Measurements from ENCODE around the gene SRD5A1.
"Not testable (repeated sequence)": the region's sequence is repeated elsewhere in the genome, so short reads cannot be mapped to it uniquely, and the experiment has no call there.

Gene SRD5A1

GRCh38 chr5:6644794-6645241 lies 11.6 kb downstream of the SRD5A1 start:
- no peak for DNase-seq (ENCODE audit: low read depth)

- DNase-seq (ENCODE audit: low read depth) = not testable (repeated sequence)
Measured at GRCh38 chr5:6645571-6646362, 12.5 kb downstream of the SRD5A1 start.

- DNase-seq (ENCODE audit: low read depth) = no peak
Measured at GRCh38 chr5:6649186-6649585, 15.9 kb downstream of the SRD5A1 start.

- DNase-seq (ENCODE audit: low read depth) = no peak
Measured at GRCh38 chr5:6649681-6650080, 16.4 kb downstream of the SRD5A1 start.

GRCh38 chr5:6652025-6652424 lies 18.8 kb downstream of the SRD5A1 start:
- no peak for DNase-seq (ENCODE audit: low read depth)

- no peak for DNase-seq (ENCODE audit: low read depth)
Measured at GRCh38 chr5:6655432-6655831, 22.2 kb downstream of the SRD5A1 start.

GRCh38 chr5:6656680-6657079 lies 23.4 kb downstream of the SRD5A1 start:
- no peak for DNase-seq (ENCODE audit: low read depth)

GRCh38 chr5:6659941-6660684 lies 26.9 kb downstream of the SRD5A1 start:
- DNase-seq (ENCODE audit: low read depth) = no peak

GRCh38 chr5:6660688-6661087 lies 27.4 kb downstream of the SRD5A1 start:
- DNase-seq (ENCODE audit: low read depth) = no peak

GRCh38 chr5:6666762-6667161 lies 33.5 kb downstream of the SRD5A1 start:
- DNase-seq (ENCODE audit: low read depth) = no peak

GRCh38 chr5:6667648-6668047 lies 34.4 kb downstream of the SRD5A1 start:
- no peak for DNase-seq (ENCODE audit: low read depth)

GRCh38 chr5:6668717-6669116 lies 35.5 kb downstream of the SRD5A1 start:
- DNase-seq (ENCODE audit: low read depth) = not testable (repeated sequence)

GRCh38 chr5:6673031-6673430 lies 39.8 kb downstream of the SRD5A1 start:
- no peak for DNase-seq (ENCODE audit: low read depth)

GRCh38 chr5:6673963-6674362 lies 40.7 kb downstream of the SRD5A1 start:
- no peak for DNase-seq (ENCODE audit: low read depth)

- no peak for DNase-seq (ENCODE audit: low read depth)
Measured at GRCh38 chr5:6674421-6674820, 41.2 kb downstream of the SRD5A1 start.

- no peak for DNase-seq (ENCODE audit: low read depth)
Measured at GRCh38 chr5:6674886-6675285, 41.6 kb downstream of the SRD5A1 start.

- peak; percentile 17 for DNase-seq (ENCODE audit: low read depth)
Measured at GRCh38 chr5:6675784-6676491, 42.7 kb downstream of the SRD5A1 start.

GRCh38 chr5:6676702-6677101 lies 43.5 kb downstream of the SRD5A1 start:
- no peak for DNase-seq (ENCODE audit: low read depth)

- DNase-seq (ENCODE audit: low read depth) = no peak
Measured at GRCh38 chr5:6678385-6678784, 45.1 kb downstream of the SRD5A1 start.

GRCh38 chr5:6680922-6681321 lies 47.7 kb downstream of the SRD5A1 start:
- no peak for DNase-seq (ENCODE audit: low read depth)

- DNase-seq (ENCODE audit: low read depth) = no peak
Measured at GRCh38 chr5:6681682-6682081, 48.4 kb downstream of the SRD5A1 start.

GRCh38 chr5:6682239-6682638 lies 49.0 kb downstream of the SRD5A1 start:
- DNase-seq (ENCODE audit: low read depth) = no peak

GRCh38 chr5:6683241-6683640 lies 50.0 kb downstream of the SRD5A1 start:
- no peak for DNase-seq (ENCODE audit: low read depth)

Measured in CMK (cell line).